MCF 10A (cell line): ENCODE measurements around the gene MFSD2B. TPM values are rescaled to one million over a fixed set of nuclear protein-coding genes. Genes with fewer than 3 reads are reported as not detected.

Experiments used
- Bru-seq: library from RNA; stranded (reverse); fragments of 400-500 nt; gene quantifications from one replicate; lab custom pipeline; 2021; lab: Mats Ljungman, UMichigan
- BruChase-seq, 2 experiments: library from RNA; stranded (reverse); fragments of 400-500 nt; gene quantifications; one replicate each; lab custom pipeline; 2021; lab: Mats Ljungman, UMichigan
- BruUV-seq: library from RNA; stranded (reverse); fragments of 400-500 nt; replicated peaks from 2 replicates; lab custom pipeline; 2021; lab: Mats Ljungman, UMichigan
- CTCF ChIA-PET: fragments of 300-600 bp; sonication (Branson Sonifier 250); formaldehyde crosslinking; extraction: SDS; loops from one replicate; lab custom pipeline; 2021; ENCODE audit warnings: antibody characterized with exemption, inconsistent platforms; lab: Yijun Ruan, JAX
- POLR2A ChIA-PET: fragments of 300-600, 350-650 bp; sonication (Branson Sonifier 250); formaldehyde crosslinking; extraction: SDS; loops from one replicate; lab custom pipeline; 2020; ENCODE audit warnings: antibody characterized with exemption, inconsistent platforms; lab: Yijun Ruan, JAX
- DNase-seq: peaks from one replicate; pipeline ENCODE4 v3.0.0-alpha.2; 2018; ENCODE audit not compliant: unreplicated experiment
- H3K27ac Mint-ChIP-seq: one replicate; pipeline ENCODE4 v1.8.0; 2022; ENCODE audit warnings: mild to moderate bottlenecking, low read depth, mixed read lengths; ENCODE audit not compliant: unreplicated experiment
- H3K27me3 Mint-ChIP-seq: one replicate; pipeline ENCODE4 v1.8.0; 2022; ENCODE audit warnings: mixed read lengths; ENCODE audit not compliant: insufficient read depth, unreplicated experiment
- H3K36me3 Mint-ChIP-seq: one replicate; pipeline ENCODE4 v1.8.0; 2022; ENCODE audit warnings: mild to moderate bottlenecking, moderate library complexity, mixed read lengths; ENCODE audit not compliant: insufficient read depth, unreplicated experiment
- H3K4me1 Mint-ChIP-seq: one replicate; pipeline ENCODE4 v1.8.0; 2022; ENCODE audit warnings: mixed read lengths; ENCODE audit not compliant: insufficient read depth, unreplicated experiment
- H3K4me3 Mint-ChIP-seq: one replicate; pipeline ENCODE4 v1.8.0; 2022; ENCODE audit warnings: mild to moderate bottlenecking, moderate library complexity, mixed read lengths; ENCODE audit not compliant: unreplicated experiment
- H3K9me3 Mint-ChIP-seq: one replicate; pipeline ENCODE4 v1.8.0; 2022; ENCODE audit warnings: mixed read lengths; ENCODE audit not compliant: unreplicated experiment
- intact Hi-C: fragments of 100-400 bp; cut with micrococcal nuclease; formaldehyde crosslinking; loops from 2 replicates; pipeline ENCODE4 v1.14.1; 2022
- long read RNA-seq: library from polyadenylated mRNA; stranded (forward); transcript quantifications from one replicate; pipeline ENCODE4 v2.0.0, GENCODE V29; 2022
- total RNA-seq: library from RNA; stranded (reverse); gene quantifications from 2 replicates; pipeline ENCODE4 v1.2.3, GENCODE V29; 2022
- TF ChIP-seq, protein P1 (sequence below): fragments of 200-600 bp; IDR thresholded peaks from one replicate; pipeline ENCODE4 v1.8.0; 2022; ENCODE audit warnings: antibody characterized with exemption, mild to moderate bottlenecking; ENCODE audit not compliant: unreplicated experiment

The MFSD2B gene
- 0.26 TPM in 1 of 2 replicates, not detected in the other for total RNA-seq
- Bru-seq, nascent RNA = percentile 34 among the genes with signal in this experiment
- BruChase-seq, experiment 1, labeled RNA remaining after a 6-hour chase = percentile 45 among the genes with signal in this experiment
- BruChase-seq, experiment 2, labeled RNA remaining after a 2-hour chase = percentile 38 among the genes with signal in this experiment
- long read RNA-seq, partial matches to known transcripts = 0 of 1 reads
- long read RNA-seq, other reads (novel, unspliced or antisense) = 1 of 1 reads

DNA sequence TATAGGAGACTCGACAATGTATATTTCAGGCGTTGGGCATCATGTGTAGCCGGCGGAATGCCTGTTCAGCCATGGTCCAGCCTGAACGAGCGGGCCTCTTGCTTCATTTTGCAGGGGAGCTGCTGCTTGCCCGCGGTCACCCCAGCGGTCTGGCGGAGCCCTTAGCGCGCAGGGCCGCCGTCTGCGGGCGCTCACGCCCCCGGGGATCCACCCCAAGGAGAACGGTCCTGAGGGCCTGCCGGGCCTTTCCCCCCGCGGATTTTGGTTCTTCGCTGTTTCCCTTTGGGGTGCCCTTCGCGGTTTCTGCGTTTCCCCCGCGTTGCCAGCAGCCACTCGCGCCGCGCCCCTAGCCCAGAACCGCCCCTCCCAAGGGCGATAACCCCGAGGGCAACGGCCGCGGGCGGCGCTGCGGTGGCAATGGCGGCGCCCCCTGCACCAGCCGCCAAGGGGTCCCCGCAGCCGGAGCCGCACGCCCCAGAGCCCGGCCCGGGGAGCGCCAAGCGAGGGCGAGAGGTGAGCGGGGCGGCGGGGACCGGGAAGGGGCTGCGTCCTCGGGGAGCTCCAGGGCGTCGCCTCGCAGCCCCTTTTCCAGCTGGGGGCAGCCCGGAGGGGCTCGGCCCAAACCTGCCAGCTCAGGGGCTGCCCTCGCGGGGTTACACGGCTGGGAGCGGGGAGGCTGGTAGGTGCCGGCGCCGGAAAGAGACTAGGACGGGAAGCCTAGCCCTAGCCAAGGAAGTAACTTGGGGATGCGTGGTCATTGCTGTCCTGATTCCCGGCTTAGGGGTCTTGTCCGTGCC is at the start of gene MFSD2B:
MFSD2B (plus strand) TSS at position 406 of the 797 bp plus-strand sequence; CDS start at position 418, 12 bp downstream.
- POLR2A ChIA-PET = interaction anchor here (0.6 kb wide), 1 partner anchor 17 kb away, joined by 3 read pairs; no protein-coding TSS in a partner anchor
- H3K27ac Mint-ChIP-seq = no peak within 1 kb of the TSS
- CTCF ChIA-PET = interaction anchor here (0.8 kb wide), 1 partner anchor 74 kb away, joined by 4 read pairs; no protein-coding TSS in a partner anchor

DNA sequence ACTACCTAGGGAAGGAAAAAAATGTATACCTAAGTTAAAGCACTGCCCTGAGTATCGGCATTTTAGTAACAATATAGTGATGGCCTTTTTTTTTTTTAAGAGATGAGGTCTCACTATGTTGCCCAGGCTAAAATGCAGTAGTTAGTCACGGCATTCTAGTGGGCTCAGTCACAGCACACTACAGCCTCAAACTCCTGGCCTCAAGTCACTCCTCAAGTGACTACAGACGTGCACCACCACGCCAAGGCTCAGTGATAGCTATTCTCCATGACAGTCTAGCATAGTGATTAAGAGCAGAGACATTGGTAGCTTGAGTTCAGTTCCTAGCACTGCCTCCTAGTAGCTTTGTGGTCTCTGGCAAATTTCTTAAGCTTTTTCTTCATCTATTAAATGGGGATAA is 42.0 kb upstream of the MFSD2B start:
- no peak for DNase-seq
- Mint-ChIP-seq H3K27me3 (no peaks in the 10 kb centered on the region), H3K27ac (no peak overlapping the region), H3K36me3 (peaks cover 27% of the 10 kb centered on the region), H3K4me1 (no peaks in the 10 kb centered on the region), H3K4me3 (no peak overlapping the region), H3K9me3 (peaks cover 8% of the 10 kb centered on the region)
- POLR2A ChIA-PET = interaction anchor here (1.8 kb wide), 1 partner anchor 27 kb away, joined by 6 read pairs; the partner anchor contains the start of gene UBXN2A
- no TSS peak for BruUV-seq
- TF ChIP-seq, protein P1, sequence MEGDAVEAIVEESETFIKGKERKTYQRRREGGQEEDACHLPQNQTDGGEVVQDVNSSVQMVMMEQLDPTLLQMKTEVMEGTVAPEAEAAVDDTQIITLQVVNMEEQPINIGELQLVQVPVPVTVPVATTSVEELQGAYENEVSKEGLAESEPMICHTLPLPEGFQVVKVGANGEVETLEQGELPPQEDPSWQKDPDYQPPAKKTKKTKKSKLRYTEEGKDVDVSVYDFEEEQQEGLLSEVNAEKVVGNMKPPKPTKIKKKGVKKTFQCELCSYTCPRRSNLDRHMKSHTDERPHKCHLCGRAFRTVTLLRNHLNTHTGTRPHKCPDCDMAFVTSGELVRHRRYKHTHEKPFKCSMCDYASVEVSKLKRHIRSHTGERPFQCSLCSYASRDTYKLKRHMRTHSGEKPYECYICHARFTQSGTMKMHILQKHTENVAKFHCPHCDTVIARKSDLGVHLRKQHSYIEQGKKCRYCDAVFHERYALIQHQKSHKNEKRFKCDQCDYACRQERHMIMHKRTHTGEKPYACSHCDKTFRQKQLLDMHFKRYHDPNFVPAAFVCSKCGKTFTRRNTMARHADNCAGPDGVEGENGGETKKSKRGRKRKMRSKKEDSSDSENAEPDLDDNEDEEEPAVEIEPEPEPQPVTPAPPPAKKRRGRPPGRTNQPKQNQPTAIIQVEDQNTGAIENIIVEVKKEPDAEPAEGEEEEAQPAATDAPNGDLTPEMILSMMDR = no peak
- intact Hi-C loops = no loop called here
- CTCF ChIA-PET = no interaction called here

More for the DNA sequence above, at the start of gene MFSD2B:
- Mint-ChIP-seq H3K4me1 (no peaks in the 10 kb centered on the region), H3K9me3 (no peaks in the 10 kb centered on the region), H3K36me3 (no peaks in the 10 kb centered on the region), H3K27me3 (no peaks in the 10 kb centered on the region), H3K4me3 (no peak within 1 kb of the TSS)
- DNase-seq = no peak
- no TSS peak for BruUV-seq
- TF ChIP-seq, protein P1 = no peak
- intact Hi-C loops = no loop called here

DNA sequence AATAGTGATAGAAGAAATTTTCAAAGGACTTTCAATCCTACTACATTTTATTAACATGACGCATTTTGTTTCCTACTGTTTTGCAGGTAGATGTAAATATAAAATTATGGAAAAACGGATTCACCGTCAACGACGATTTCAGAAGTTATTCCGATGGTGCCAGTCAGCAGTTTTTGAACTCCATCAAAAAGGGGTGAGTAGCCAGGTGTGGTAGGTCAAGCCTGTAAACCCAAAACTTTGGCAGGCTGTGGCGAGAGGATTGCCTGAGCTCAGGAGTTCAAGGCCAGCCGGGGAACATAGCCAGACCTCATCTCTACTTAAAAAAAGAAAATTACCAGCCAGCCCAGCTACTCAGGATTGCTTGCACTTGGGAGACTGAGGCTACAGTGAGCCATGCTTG is 33.0 kb upstream of the MFSD2B start:
- CTCF ChIA-PET = no interaction called here
- Mint-ChIP-seq H3K27me3 (no peaks in the 10 kb centered on the region), H3K36me3 (peaks cover 23% of the 10 kb centered on the region), H3K9me3 (no peaks in the 10 kb centered on the region), H3K4me1 (peaks cover 3% of the 10 kb centered on the region), H3K4me3 (no peak overlapping the region), H3K27ac (no peak overlapping the region)
- intact Hi-C loops = no loop called here
- POLR2A ChIA-PET = no interaction called here
- TF ChIP-seq, protein P1 = no peak
- no TSS peak for BruUV-seq
- DNase-seq = no peak

DNA sequence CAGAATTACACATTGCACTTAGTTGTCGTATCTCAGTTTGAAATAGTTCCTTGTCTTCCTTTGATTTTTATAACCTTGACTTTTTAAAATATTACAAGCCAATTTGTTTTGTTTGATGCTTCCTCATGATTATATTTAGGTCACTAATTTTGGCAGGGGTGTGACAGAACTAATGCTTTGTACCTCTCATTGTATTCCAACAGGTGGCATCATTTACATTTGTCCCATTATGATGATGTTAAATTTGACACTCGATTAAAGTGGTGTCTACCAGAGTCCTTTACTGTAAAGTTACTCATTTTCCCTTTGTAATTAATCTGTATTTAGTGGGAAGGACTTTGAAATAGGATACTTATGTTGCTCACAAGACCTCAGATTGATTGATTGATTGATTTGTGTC is 21.5 kb upstream of the MFSD2B start:
- H3K9me3 Mint-ChIP-seq = no peaks in the 10 kb centered on the region
- TF ChIP-seq, protein P1 = peak; percentile 62
- BruUV-seq = no TSS peak
- peaks cover 34% of the 10 kb centered on the region for H3K36me3 Mint-ChIP-seq
- H3K27me3 Mint-ChIP-seq = no peaks in the 10 kb centered on the region
- intact Hi-C loops = loop anchor here (1.0 to 10.0 kb wide), 5 partner anchors 73 to 396 kb away; partner anchors contain the start of gene TP53I3
- H3K27ac Mint-ChIP-seq = no peak overlapping the region
- ChIA-PET CTCF (interaction anchor here (0.6 kb wide), 1 partner anchor 433 kb away, joined by 3 read pairs; no protein-coding TSS in a partner anchor), POLR2A (no interaction called here)
- peak; percentile 54 for DNase-seq
- H3K4me1 Mint-ChIP-seq = peaks cover 13% of the 10 kb centered on the region
- H3K4me3 Mint-ChIP-seq = no peak overlapping the region
